NCI-H460 (cell line): ENCODE data around the gene SOWAHD. TPM values are rescaled to one million over a fixed set of nuclear protein-coding genes. Genes with fewer than 3 reads are reported as not detected.
A peak's percentile ranks its signal among the peaks of the same experiment; 100 is the strongest.
"Not testable (repeated sequence)": the region's sequence is repeated elsewhere in the genome, so short reads cannot be mapped to it uniquely, and the experiment has no call there.

ENCODE experiments used
- DNase-seq: peaks from one replicate; pipeline ENCODE4 v3.0.0-alpha.2; 2016; ENCODE audit warnings: low read depth; ENCODE audit errors: extremely low read depth
- polyA plus RNA-seq: library from polyadenylated mRNA; depleted of rRNA; stranded (reverse); fragments of >200 nt; gene quantifications from 2 replicates; pipeline ENCODE4 v1.2.3, GENCODE V29; 2014; cell fraction: nucleus; rRNA removed
- total RNA-seq: library from RNA; depleted of rRNA; stranded (reverse); fragments of >200 nt; shearing (Covaris generic); gene quantifications from 2 replicates; pipeline ENCODE4 v1.2.3, GENCODE V29; 2014; rRNA removed

SOWAHD gene, protein sequence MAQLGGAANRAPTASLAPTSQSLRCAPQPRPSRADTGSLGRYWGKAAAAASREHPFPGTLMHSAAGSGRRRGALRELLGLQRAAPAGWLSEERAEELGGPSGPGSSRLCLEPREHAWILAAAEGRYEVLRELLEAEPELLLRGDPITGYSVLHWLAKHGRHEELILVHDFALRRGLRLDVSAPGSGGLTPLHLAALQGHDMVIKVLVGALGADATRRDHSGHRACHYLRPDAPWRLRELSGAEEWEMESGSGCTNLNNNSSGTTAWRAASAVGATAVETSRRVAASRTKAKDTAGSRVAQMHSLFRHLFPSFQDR
- total RNA-seq: not detected in 2 replicates
- polyA plus RNA-seq: 0.79 TPM in 1 of 2 replicates, not detected in the other

GRCh38 chrX:119757979-119758730 lies at the start of gene SOWAHD:
SOWAHD (plus strand) TSS chrX:119758588; CDS start chrX:119758668, 80 bp downstream.
- DNase-seq: no peak

DNA sequence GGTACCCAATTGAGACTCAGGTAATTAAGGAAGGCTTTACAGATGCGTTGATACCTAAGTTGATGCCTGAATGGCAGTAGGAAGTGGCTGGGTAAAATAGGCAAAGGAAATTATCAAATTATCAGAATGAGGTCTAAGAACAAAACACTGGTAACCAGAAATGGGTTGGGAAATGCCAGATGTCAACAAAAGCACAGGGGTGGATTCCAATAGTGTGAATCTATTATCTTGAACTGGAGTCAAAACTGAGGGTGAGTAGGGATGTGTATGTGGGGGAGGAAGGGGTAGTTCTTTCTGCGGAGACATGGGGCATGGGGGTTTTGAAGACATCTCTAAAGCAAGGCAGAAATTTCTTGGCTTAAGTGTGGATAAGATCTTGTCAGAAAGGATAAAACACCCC lies 49.5 kb upstream of the SOWAHD start:
- DNase-seq: no peak

DNA sequence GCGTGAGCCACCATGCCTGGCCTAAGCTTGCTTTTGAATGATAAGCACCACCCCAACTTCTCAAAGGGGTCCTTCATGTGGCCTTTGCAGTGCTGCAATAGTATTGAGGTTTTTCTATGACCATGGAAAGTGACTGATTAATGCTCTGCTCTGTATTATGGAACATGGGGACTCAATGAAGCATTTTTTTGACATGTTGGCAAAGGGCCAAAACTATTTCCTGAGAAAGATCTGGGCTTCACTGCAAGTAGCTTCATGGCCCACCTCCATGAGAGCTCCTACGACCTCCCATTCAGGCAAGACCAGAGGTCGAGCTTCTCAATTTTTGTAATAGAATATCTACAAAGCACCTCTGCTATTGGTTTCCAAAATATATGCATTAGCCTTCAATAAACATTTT lies 48.8 kb upstream of the SOWAHD start:
- no peak for DNase-seq

DNA sequence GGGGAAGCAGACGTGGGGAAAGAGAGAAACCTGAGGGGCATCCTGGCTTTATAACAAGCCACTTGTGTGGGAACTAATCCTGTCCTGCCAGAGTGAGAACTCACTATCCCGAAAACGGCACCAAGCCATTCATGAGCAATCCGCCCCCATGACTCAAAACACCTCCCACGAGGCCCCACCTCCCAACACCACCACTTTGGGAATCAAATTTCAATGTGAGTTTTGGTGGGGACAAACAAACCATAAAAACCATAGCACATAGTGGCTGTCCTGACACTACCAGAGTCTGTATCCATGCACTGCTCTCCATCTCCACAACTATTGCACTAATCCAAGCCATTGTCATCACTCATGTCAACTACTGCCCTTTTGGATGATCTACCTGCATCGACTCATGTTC lies 36.9 kb upstream of the SOWAHD start:
- DNase-seq: no peak

DNA sequence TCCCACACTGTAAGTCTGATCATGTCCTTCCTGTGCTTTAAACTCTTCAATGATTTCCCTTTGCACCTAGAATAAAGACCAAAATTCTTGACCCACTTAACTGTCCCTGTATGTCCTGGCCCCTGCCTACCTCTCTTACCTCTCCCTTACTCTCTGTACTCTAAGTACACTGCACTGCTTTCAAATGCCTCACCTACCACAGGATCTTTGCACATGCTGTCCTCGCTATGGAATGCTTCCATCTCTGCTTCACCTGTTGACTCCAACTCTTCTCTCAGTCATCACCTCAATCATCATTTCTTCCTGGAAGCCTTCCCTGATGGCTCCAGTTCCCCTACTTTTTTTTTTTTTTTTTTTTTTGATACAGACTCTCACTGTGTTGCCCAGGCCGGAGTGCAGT lies 36.5 kb upstream of the SOWAHD start:
- no peak for DNase-seq

- no peak for DNase-seq
These were observed 31.4 kb upstream of the SOWAHD start for GRCh38 chrX:119726900-119727555.

GRCh38 chrX:119728487-119728886 lies 29.9 kb upstream of the SOWAHD start:
- peak; percentile 26 for DNase-seq

DNA sequence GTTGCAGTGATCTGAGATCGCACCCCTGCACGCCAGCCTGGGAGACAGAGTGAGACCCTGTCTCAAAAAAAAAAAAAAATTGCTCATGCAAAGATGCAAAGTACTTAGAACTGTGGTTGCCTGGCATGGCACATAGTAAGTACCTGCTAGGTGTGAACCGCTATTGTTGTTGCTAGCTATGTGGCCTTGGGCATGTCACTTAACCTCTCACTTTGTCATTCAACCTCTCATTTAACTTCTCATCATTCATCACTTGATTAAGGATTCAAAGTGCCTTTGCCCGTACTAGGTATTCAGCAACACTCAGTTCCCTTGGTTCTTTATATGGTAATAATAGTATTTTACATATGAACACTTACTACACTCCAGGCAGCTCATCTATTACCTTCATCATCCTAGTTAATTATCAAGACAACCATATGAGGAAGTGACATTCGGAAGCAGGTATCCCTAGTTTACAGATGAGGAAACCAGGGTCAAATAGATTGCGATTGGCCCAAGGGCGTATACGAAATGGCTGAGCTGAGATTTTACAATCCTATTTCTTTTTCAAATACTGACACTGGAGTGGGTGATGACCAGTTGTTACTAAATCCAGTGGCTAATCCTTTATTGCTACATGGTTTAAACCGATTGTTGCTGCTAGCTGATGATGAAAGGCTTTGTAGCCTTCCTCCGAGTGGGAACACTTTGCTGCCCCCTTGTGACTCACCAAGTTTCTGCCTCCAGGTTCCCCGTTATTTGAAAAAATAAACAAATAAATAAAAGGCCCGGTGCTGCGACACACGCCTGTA lies 28.8 kb upstream of the SOWAHD start:
- peak; percentile 64 for DNase-seq

- no peak for DNase-seq
These were observed 23.5 kb upstream of the SOWAHD start for GRCh38 chrX:119734897-119735339.

- no peak for DNase-seq
These were observed 22.9 kb upstream of the SOWAHD start for GRCh38 chrX:119735467-119735866.

- DNase-seq: no peak
These were observed 22.1 kb upstream of the SOWAHD start for GRCh38 chrX:119736206-119736764.

- DNase-seq: no peak
These were observed 19.6 kb upstream of the SOWAHD start for GRCh38 chrX:119738742-119739141.

DNA sequence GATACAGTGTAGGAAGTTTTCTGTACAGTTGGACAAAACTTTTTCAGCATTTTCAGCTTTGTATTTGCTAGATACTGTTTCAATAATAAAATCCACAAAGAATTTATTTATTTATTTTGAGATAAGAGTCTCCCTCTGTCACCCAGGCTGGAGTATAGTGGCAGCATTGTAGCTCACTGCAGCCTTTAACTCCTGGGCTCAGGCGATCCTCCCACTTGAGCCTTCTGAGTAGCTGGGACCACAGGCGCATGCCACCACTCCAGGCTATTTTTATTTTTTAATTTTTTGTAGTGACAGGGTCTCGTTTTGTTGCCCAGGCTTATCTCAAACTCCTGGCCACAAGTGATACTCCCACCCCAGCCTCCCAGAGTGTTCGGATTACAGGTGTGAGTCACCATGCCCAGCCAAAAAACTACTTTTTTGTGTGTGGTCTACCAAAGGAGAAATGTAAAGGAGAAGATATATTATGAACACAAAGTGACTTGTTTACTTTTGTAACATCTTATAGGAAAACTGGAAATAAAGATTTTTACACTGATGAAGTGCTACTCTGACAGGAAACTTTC lies 13.0 kb upstream of the SOWAHD start:
- DNase-seq: no peak

DNA sequence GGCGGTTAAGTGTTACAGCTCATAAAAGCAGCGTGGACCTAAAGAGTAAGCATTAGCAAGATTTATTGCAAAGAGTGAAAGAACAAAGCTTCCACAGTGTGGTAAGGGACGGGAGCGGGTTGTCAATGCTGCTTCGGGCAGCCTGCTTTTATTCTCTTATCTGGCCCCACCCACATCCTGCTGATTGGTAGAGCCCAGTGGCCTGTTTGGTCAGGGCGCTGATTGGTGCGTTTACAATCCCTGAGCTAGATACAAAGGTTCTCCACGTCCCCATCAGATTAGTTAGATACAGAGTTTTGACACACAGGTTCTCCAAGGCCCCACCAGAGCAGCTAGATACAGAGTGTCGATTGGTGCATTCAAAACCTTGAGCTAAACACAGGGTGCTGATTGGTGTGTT lies 8.3 kb upstream of the SOWAHD start:
- DNase-seq: not testable (repeated sequence)

GRCh38 chrX:119750751-119751150 lies 7.6 kb upstream of the SOWAHD start:
- DNase-seq: not testable (repeated sequence)

DNA sequence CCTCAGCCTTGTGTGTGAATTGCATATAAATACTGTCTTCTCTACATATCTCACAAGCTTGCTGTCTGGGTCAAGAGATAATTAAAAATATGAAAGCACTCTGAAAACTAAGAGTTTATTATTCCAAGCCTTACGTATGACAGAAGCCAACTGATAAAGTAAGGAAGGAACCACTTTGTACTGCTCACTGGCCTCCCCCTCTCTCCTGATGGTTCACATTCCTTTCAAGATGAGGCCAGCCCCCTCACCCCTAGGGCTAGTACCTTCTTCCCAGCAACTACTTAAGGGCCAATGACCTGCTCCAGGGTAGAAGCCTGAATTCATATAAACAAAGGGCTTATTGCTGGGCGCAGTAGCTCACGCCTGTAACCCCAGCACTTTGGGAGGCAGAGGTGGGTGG lies 5.4 kb upstream of the SOWAHD start:
- no peak for DNase-seq

DNA sequence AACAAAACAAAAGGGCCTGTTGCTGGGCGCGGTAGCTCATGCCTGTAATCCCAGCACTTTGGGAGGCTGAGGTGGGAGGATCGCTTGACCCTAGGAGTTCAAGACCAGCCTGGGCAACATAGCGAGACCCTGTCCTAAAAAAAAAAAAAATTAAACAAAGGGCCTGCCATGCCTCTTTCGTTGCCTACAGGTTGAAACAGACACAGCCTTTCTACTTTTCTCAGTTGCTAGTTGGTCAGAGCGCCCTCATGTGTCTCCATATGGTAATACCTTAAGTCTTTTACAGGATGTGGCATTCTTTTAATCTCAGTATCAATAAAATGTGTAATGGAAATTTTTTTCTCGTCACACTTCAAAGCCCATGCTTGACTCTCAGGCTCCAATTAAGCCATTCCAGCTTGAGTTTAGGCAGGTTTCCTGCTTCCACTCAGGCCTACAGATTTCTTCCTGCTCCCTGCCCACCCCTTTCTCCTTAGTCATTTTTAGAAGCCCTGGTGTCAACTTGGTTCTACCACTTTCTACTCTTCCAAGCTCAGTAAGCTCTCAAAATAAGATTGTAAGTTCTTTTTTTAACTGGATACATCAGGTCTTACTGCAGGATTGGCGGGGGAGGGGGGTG lies 4.6 kb upstream of the SOWAHD start:
- DNase-seq: peak; percentile 33

DNA sequence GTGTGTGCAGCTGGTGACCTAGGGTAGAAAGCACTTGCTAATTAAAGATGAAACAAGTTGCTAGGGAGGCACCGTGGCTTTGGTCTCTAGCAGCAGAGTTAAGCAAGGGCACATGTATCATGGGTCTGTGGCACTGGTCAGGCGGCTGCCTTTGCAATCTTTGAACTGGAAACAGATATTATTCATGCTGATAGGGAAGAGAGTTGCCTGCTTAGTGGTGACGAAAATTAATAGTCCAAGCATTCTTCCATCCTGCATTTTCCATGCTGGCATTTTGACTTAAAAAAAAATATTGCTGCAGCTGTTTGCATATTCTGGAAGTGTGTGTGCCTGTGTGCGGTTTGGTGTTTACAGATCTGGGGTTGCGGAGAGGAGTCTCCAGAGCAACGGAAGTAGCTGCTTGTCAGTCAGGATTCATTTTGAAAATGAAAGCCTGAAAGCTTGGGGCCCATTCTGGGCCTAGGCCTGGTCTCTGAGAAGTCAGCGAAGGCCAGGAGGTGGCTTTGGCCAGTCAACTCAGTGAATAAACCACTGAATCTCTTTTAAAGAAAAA lies 2.3 kb upstream of the SOWAHD start:
- DNase-seq: no peak
